CD14-positive monocyte (primary cell): ENCODE results near the gene CDC42EP4. TPM values are rescaled to one million over a fixed set of nuclear protein-coding genes. Genes with fewer than 3 reads are reported as not detected.

ENCODE experiments used
- DNase-seq, 3 donors: peaks; one replicate each; pipeline ENCODE4 v3.0.0-alpha.2; 2011 to 2022
- H2AFZ ChIP-seq: 2 replicates; pipeline ENCODE4 v1.6.0; 2012; ENCODE audit warnings: mild to moderate bottlenecking, low read depth, low read length, inconsistent platforms; ENCODE audit not compliant: insufficient read depth, poor library complexity, severe bottlenecking
- H3K27ac ChIP-seq, 2 donors: 1 replicate in 1 of 2; 2 replicates in 1 of 2; pipeline ENCODE4 v1.5.1; 2012 to 2013; ENCODE audit warnings: low read length in 2 of 2, control low read depth in 1 of 2, inconsistent platforms in 1 of 2, low read depth in 1 of 2, mild to moderate bottlenecking in 1 of 2
- H3K27me3 ChIP-seq, 2 donors: one replicate each; pipeline versions ENCODE4 v1.6.0 to v1.6.1; 2011 to 2013; ENCODE audit warnings: low read length in 2 of 2; ENCODE audit not compliant: control insufficient read depth in 2 of 2, insufficient read depth in 2 of 2
- H3K36me3 ChIP-seq, 2 donors: replicated peaks in 1 of 2; 1 replicate in 1 of 2; 2 replicates in 1 of 2; pipeline versions ENCODE4 v1.5.1 to v1.6.1; 2012 to 2013; ENCODE audit warnings: low read length in 2 of 2, control low read depth in 1 of 2, inconsistent platforms in 1 of 2, mild to moderate bottlenecking in 1 of 2; ENCODE audit not compliant: insufficient read depth in 2 of 2, control insufficient read depth in 1 of 2
- H3K4me1 ChIP-seq, 2 donors: 1 replicate in 1 of 2; 2 replicates in 1 of 2; pipeline versions ENCODE4 v1.5.1 to v1.6.1; 2012 to 2013; ENCODE audit warnings: low read length in 2 of 2, control low read depth in 1 of 2, inconsistent platforms in 1 of 2, mild to moderate bottlenecking in 1 of 2, moderate library complexity in 1 of 2; ENCODE audit not compliant: insufficient read depth in 2 of 2, control insufficient read depth in 1 of 2
- H3K4me2 ChIP-seq: replicated peaks from 2 replicates; pipeline ENCODE3; 2012; ENCODE audit warnings: low read length, moderate library complexity, mild to moderate bottlenecking; ENCODE audit not compliant: poor library complexity, severe bottlenecking; ENCODE audit errors: extremely low read depth
- H3K4me3 ChIP-seq, 3 experiments: fragments of 200-600 bp in 1 of 3; sonication (generic) in 1 of 3; replicated peaks in 1 of 3; 1 replicate in 2 of 3; 2 replicates in 1 of 3; pipeline ENCODE4 v1.5.1; 2011 to 2013; ENCODE audit warnings: low read length in 3 of 3, mild to moderate bottlenecking in 3 of 3, control low read depth in 2 of 3, low read depth in 2 of 3, inconsistent platforms in 1 of 3, moderate library complexity in 1 of 3
- H3K79me2 ChIP-seq: 2 replicates; pipeline ENCODE4 v1.6.0; 2012; ENCODE audit warnings: mild to moderate bottlenecking, control low read depth, inconsistent platforms, low read length, moderate library complexity; ENCODE audit not compliant: insufficient read depth
- H3K9ac ChIP-seq: 2 replicates; pipeline ENCODE4 v1.6.0; 2017; ENCODE audit warnings: low read length, mild to moderate bottlenecking; ENCODE audit not compliant: insufficient read depth, poor library complexity, severe bottlenecking
- H3K9me3 ChIP-seq, 2 donors: replicated peaks in 1 of 2; 1 replicate in 1 of 2; 2 replicates in 1 of 2; pipeline versions ENCODE4 v1.5.1 to v1.6.1; 2012 to 2013; ENCODE audit warnings: low read length in 2 of 2, control low read depth in 1 of 2; ENCODE audit not compliant: control insufficient read depth in 1 of 2, insufficient read depth in 1 of 2
- H4K20me1 ChIP-seq: 2 replicates; pipeline ENCODE4 v1.6.0; 2012; ENCODE audit warnings: mild to moderate bottlenecking, low read length, control low read depth, moderate library complexity; ENCODE audit not compliant: insufficient read depth
- H3K27ac Mint-ChIP-seq, 7 donors: one replicate each; pipeline ENCODE4 v1.8.0; 2020; ENCODE audit warnings: mild to moderate bottlenecking in 7 of 7, mixed read lengths in 7 of 7, moderate library complexity in 6 of 7, inconsistent platforms in 2 of 7
- H3K27me3 Mint-ChIP-seq, 3 donors: one replicate each; pipeline ENCODE4 v1.8.0; 2021 to 2022; ENCODE audit warnings: low read depth in 3 of 3, mild to moderate bottlenecking in 3 of 3, mixed read lengths in 3 of 3, moderate library complexity in 3 of 3, inconsistent platforms in 1 of 3
- H3K36me3 Mint-ChIP-seq, 2 donors: one replicate each; pipeline ENCODE4 v1.8.0; 2020; ENCODE audit warnings: mixed read lengths in 2 of 2, inconsistent platforms in 1 of 2, mild to moderate bottlenecking in 1 of 2
- H3K4me1 Mint-ChIP-seq: one replicate; pipeline ENCODE4 v1.8.0; 2020; ENCODE audit warnings: mild to moderate bottlenecking, mixed read lengths
- H3K4me3 Mint-ChIP-seq, 2 donors: one replicate each; pipeline ENCODE4 v1.8.0; 2020; ENCODE audit warnings: mild to moderate bottlenecking in 2 of 2, mixed read lengths in 2 of 2, moderate library complexity in 1 of 2
- H3K9me3 Mint-ChIP-seq, 7 donors: one replicate each; pipeline ENCODE4 v1.8.0; 2020 to 2022; ENCODE audit warnings: mixed read lengths in 7 of 7, mild to moderate bottlenecking in 6 of 7, moderate library complexity in 6 of 7, inconsistent platforms in 2 of 7
- WGBS: methylation state at CpG from one replicate; pipeline ENCODE4 v1.1.5; 2013; ENCODE audit warnings: missing lambda C conversion rate; ENCODE audit not compliant: insufficient coverage; 5-methylcytosine and 5-hydroxymethylcytosine counted together
- intact Hi-C, 2 donors: fragments of 100-400 bp; cut with micrococcal nuclease; formaldehyde crosslinking; loops; one replicate each; pipeline versions ENCODE4 v1.15.0 to v1.15.1; 2023
- polyA plus RNA-seq, 3 donors: library from polyadenylated mRNA; depleted of rRNA in 1 of 3; unstranded in 2 of 3; stranded (reverse) in 1 of 3; fragments of 300-500 nt in 2 of 3; fragments of >200 nt in 1 of 3; fragmentation: Illumina TruSeq in 2 of 3; gene quantifications; 1 replicate in 2 of 3; 2 replicates in 1 of 3; pipeline ENCODE4 v1.2.3, GENCODE V29; 2012 to 2021
- TF ChIP-seq, protein P1 (sequence below): fragments of 200-600 bp; IDR thresholded peaks from one replicate; pipeline ENCODE4 v1.8.0; 2022; ENCODE audit warnings: antibody characterized with exemption, mild to moderate bottlenecking

CDC42EP4 gene
- polyA plus RNA-seq, 3 donors = 6.4 to 12.7 (median 6.6) TPM

GRCh38 chr17:73304971-73305812 is 6.6 kb downstream of the CDC42EP4 start:
- Histone ChIP-seq H3K4me1 (peaks cover 33 to 47% of the 10 kb centered on the region in 2 donors), H3K36me3 (no peaks in the 10 kb centered on the region), H2AFZ (peak overlapping the region; percentile 62), H3K4me2 (peak overlapping the region; percentile 85), H4K20me1 (peaks cover 41% of the 10 kb centered on the region), H3K27me3 (no peaks in the 10 kb centered on the region), H3K4me3 (peak overlapping the region; percentile 34 to 76 (median 36)), H3K9ac (peak overlapping the region; percentile 63), H3K27ac (peak overlapping the region; percentile 12 to 82), H3K79me2 (peaks cover 74% of the 10 kb centered on the region), H3K9me3 (no peaks in the 10 kb centered on the region)
- 29% methylated on average over 14 of the region's 16 CpGs for WGBS
- Mint-ChIP-seq H3K27ac (peak overlapping the region; percentile 74 to 92 (median 83)), H3K36me3 (peaks cover 0 to 4% of the 10 kb centered on the region in 2 donors), H3K27me3 (peaks cover 0 to 3% (median 0%) of the 10 kb centered on the region in 3 donors), H3K9me3 (no peaks in the 10 kb centered on the region), H3K4me1 (peaks cover 46% of the 10 kb centered on the region), H3K4me3 (peak overlapping the region; percentile 80 to 92)
- TF ChIP-seq, protein P1, sequence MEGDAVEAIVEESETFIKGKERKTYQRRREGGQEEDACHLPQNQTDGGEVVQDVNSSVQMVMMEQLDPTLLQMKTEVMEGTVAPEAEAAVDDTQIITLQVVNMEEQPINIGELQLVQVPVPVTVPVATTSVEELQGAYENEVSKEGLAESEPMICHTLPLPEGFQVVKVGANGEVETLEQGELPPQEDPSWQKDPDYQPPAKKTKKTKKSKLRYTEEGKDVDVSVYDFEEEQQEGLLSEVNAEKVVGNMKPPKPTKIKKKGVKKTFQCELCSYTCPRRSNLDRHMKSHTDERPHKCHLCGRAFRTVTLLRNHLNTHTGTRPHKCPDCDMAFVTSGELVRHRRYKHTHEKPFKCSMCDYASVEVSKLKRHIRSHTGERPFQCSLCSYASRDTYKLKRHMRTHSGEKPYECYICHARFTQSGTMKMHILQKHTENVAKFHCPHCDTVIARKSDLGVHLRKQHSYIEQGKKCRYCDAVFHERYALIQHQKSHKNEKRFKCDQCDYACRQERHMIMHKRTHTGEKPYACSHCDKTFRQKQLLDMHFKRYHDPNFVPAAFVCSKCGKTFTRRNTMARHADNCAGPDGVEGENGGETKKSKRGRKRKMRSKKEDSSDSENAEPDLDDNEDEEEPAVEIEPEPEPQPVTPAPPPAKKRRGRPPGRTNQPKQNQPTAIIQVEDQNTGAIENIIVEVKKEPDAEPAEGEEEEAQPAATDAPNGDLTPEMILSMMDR = peak; percentile 18
- peak in 2 of 3 donors; percentile 54 to 55 for DNase-seq
- intact Hi-C loops = loop anchor here in 1 of 2 donors (2.0 kb wide), 1 partner anchor 14 kb away; no protein-coding TSS in a partner anchor

- Histone ChIP-seq H4K20me1 (peaks cover 42% of the 10 kb centered on the region), H3K4me1 (peaks cover 25 to 40% of the 10 kb centered on the region in 2 donors), H3K9me3 (no peaks in the 10 kb centered on the region), H3K27me3 (no peaks in the 10 kb centered on the region), H3K27ac (peak overlapping the region; percentile 12 to 82), H3K4me3 (peak overlapping the region in 1 of 3 experiments; percentile 76), H3K36me3 (no peaks in the 10 kb centered on the region), H3K79me2 (peaks cover 74% of the 10 kb centered on the region), H3K4me2 (peak overlapping the region; percentile 85), H2AFZ (peak overlapping the region; percentile 62), H3K9ac (no peak overlapping the region)
- H3K27ac Mint-ChIP-seq = peak overlapping the region in 4 of 7 donors; percentile 75 to 92 (median 84)
- 100% methylated on average over 3 of the region's 8 CpGs for WGBS
- intact Hi-C loops = loop anchor here in 1 of 2 donors (2.0 kb wide), 1 partner anchor 14 kb away; no protein-coding TSS in a partner anchor
- no peaks in the 10 kb centered on the region for H3K9me3 Mint-ChIP-seq
- TF ChIP-seq, protein P1 = no peak
- peaks cover under 1 to 11% of the 10 kb centered on the region in 2 donors for H3K36me3 Mint-ChIP-seq
- peak overlapping the region in 1 of 2 donors; percentile 80 for H3K4me3 Mint-ChIP-seq
- DNase-seq = no peak
- peaks cover 0 to 3% (median 2%) of the 10 kb centered on the region in 3 donors for H3K27me3 Mint-ChIP-seq
- peaks cover 40% of the 10 kb centered on the region for H3K4me1 Mint-ChIP-seq
Observed at GRCh38 chr17:73304438-73304837, 7.4 kb downstream of the CDC42EP4 start.
